ENCODE measurements around the gene PLXNA4. TPM values are rescaled to one million over a fixed set of nuclear protein-coding genes. Genes with fewer than 3 reads are reported as not detected.

The PLXNA4 gene
- total and polyA plus RNA-seq, 2 donors (not counting 1 experiment from before 2014, with no cell fraction given), result not detected

DNA sequence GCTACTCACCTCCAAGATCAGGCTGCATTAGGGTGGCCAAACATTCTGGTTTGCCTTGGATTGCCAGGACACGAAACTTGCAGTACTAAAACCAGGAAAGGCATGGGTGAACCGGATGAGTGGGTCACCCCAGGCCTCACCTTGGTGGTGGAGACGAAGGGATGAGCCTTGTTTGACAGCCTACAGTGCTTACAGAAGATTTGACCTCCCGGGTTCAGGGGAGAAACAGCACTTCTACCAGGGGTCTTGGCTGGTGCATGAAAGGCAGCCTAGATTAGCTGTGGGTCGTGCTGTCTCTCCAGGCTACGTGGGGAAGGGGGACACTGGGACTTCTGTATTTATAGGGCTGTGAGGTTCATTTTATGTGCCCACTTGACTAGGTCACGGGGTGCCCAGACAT is 469.8 kb downstream of the PLXNA4 start:
- ATAC-seq (ENCODE audit: low read depth), result no peak

DNA sequence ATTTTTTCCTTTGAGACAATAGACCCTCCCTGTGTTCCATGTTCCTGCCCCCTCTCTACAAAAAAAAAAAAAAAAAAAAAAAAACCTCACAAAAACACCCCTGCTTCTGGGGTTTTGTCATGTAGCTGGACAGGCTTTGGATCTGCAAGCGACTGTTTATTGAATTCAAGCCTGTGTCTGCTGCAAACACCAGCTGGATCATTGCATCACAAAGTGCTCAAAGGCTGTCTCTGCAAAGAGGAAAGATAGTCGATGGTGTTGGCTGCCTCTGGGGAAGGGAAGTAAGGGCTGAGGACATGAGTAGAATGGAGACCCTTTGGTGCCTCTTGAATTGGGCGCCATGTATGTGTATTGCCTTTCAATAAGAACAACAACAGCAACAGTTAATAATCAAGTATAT is 471.2 kb downstream of the PLXNA4 start:
- DNase-seq, result no peak
- no peak for TF ChIP-seq EZH2 (IDR thresholded peaks at IDR 0.05; ENCODE audit: borderline replicate concordance, insufficient read depth, low read depth, low read length, poor library complexity, severe bottlenecking)
- TF ChIP-seq, protein P1, sequence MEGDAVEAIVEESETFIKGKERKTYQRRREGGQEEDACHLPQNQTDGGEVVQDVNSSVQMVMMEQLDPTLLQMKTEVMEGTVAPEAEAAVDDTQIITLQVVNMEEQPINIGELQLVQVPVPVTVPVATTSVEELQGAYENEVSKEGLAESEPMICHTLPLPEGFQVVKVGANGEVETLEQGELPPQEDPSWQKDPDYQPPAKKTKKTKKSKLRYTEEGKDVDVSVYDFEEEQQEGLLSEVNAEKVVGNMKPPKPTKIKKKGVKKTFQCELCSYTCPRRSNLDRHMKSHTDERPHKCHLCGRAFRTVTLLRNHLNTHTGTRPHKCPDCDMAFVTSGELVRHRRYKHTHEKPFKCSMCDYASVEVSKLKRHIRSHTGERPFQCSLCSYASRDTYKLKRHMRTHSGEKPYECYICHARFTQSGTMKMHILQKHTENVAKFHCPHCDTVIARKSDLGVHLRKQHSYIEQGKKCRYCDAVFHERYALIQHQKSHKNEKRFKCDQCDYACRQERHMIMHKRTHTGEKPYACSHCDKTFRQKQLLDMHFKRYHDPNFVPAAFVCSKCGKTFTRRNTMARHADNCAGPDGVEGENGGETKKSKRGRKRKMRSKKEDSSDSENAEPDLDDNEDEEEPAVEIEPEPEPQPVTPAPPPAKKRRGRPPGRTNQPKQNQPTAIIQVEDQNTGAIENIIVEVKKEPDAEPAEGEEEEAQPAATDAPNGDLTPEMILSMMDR (IDR thresholded peaks at IDR 0.05), result no peak
- ChIA-PET POLR2A (no interaction called here), CTCF (no interaction called here)
- Histone ChIP-seq H2AFZ (ENCODE audit: insufficient read depth, low read depth, low read length, poor library complexity, severe bottlenecking) (no peak overlapping the region), H3K4me2 (replicated peaks; ENCODE audit: low read depth, low read length, poor library complexity, severe bottlenecking) (no peak overlapping the region), H3K4me1 (ENCODE audit: control insufficient read depth in 2 of 2, insufficient read depth in 2 of 2, low read length in 2 of 2) (no peaks in the 10 kb centered on the region), H3K9ac (ENCODE audit: low read length) (no peak overlapping the region), H3K79me2 (ENCODE audit: control insufficient read depth, insufficient read depth, low read length) (no peaks in the 10 kb centered on the region), H3K9me3 (ENCODE audit: control extremely low read depth in 1 of 3, control insufficient read depth in 2 of 3, insufficient read depth in 1 of 3, low read length in 2 of 3) (peaks cover 0 to 11% (median 0%) of the 10 kb centered on the region in 3 donors), H3K27me3 (replicated peaks in 1 of 4; ENCODE audit: control extremely low read depth in 1 of 4, control insufficient read depth in 3 of 4, insufficient read depth in 4 of 4, low read length in 3 of 4) (peaks cover 0 to 4% (median 0%) of the 10 kb centered on the region in 4 experiments), H3K4me3 (ENCODE audit: control extremely low read depth in 1 of 5, extremely low read depth in 1 of 5, insufficient read depth in 1 of 5, low read depth in 2 of 5, low read length in 4 of 5) (no peak overlapping the region), H4K20me1 (ENCODE audit: control insufficient read depth, insufficient read depth, low read length, poor library complexity, severe bottlenecking) (no peaks in the 10 kb centered on the region), H3K36me3 (replicated peaks in 1 of 2; ENCODE audit: control extremely low read depth in 1 of 2, control insufficient read depth in 1 of 2, extremely low read depth in 1 of 2, insufficient read depth in 2 of 2, low read length in 1 of 2) (no peaks in the 10 kb centered on the region), H3K27ac (ENCODE audit: low read length in 2 of 2) (no peak overlapping the region)
- no peaks in the 10 kb centered on the region for H3K9me3 Mint-ChIP-seq (ENCODE audit: insufficient read depth)
- intact Hi-C loops (cut with micrococcal nuclease), result no loop called here
- ATAC-seq (ENCODE audit: low read depth), result no peak
- peaks cover 4% of the 10 kb centered on the region for H3K27me3 Mint-ChIP-seq
- no peak overlapping the region for H3K4me3 Mint-ChIP-seq
- 100% methylated on average over 1 of the region's 3 CpGs for WGBS (ENCODE audit: insufficient coverage)
- no peak overlapping the region for H3K27ac Mint-ChIP-seq
- no peaks in the 10 kb centered on the region for H3K4me1 Mint-ChIP-seq

More for the DNA sequence above, 469.8 kb downstream of the PLXNA4 start:
- Mint-ChIP-seq H3K27me3 (peaks cover 4% of the 10 kb centered on the region), H3K4me3 (no peak overlapping the region), H3K9me3 (ENCODE audit: insufficient read depth) (no peaks in the 10 kb centered on the region), H3K4me1 (no peaks in the 10 kb centered on the region), H3K27ac (no peak overlapping the region)
- no peaks in the 10 kb centered on the region for H3K79me2 ChIP-seq (ENCODE audit: control insufficient read depth, insufficient read depth, low read length)
- no peak overlapping the region for H3K27ac ChIP-seq (ENCODE audit: low read length in 2 of 2)
- H3K9ac ChIP-seq (ENCODE audit: low read length), result no peak overlapping the region
- H3K9me3 ChIP-seq (ENCODE audit: control extremely low read depth in 1 of 3, control insufficient read depth in 2 of 3, insufficient read depth in 1 of 3, low read length in 2 of 3), result peaks cover 0 to 11% (median 0%) of the 10 kb centered on the region in 3 donors
- no peaks in the 10 kb centered on the region for H3K36me3 ChIP-seq (replicated peaks in 1 of 2; ENCODE audit: control extremely low read depth in 1 of 2, control insufficient read depth in 1 of 2, extremely low read depth in 1 of 2, insufficient read depth in 2 of 2, low read length in 1 of 2)
- DNase-seq, result no peak
- H3K27me3 ChIP-seq (replicated peaks in 1 of 4; ENCODE audit: control extremely low read depth in 1 of 4, control insufficient read depth in 3 of 4, insufficient read depth in 4 of 4, low read length in 3 of 4), result peaks cover 0 to 4% (median 0%) of the 10 kb centered on the region in 4 experiments
- WGBS (ENCODE audit: insufficient coverage), result 75% methylated on average over 7 of the region's 7 CpGs
- H3K4me1 ChIP-seq (ENCODE audit: control insufficient read depth in 2 of 2, insufficient read depth in 2 of 2, low read length in 2 of 2), result no peaks in the 10 kb centered on the region
- H4K20me1 ChIP-seq (ENCODE audit: control insufficient read depth, insufficient read depth, low read length, poor library complexity, severe bottlenecking), result no peaks in the 10 kb centered on the region
- no peak overlapping the region for H2AFZ ChIP-seq (ENCODE audit: insufficient read depth, low read depth, low read length, poor library complexity, severe bottlenecking)
- CTCF ChIA-PET, result no interaction called here
- H3K4me3 ChIP-seq (ENCODE audit: control extremely low read depth in 1 of 5, extremely low read depth in 1 of 5, insufficient read depth in 1 of 5, low read depth in 2 of 5, low read length in 4 of 5), result no peak overlapping the region
- TF ChIP-seq, protein P1 (IDR thresholded peaks at IDR 0.05), result no peak
- POLR2A ChIA-PET, result no interaction called here
- no peak overlapping the region for H3K4me2 ChIP-seq (replicated peaks; ENCODE audit: low read depth, low read length, poor library complexity, severe bottlenecking)
- intact Hi-C loops (cut with micrococcal nuclease), result no loop called here

Measured in B cell (primary cell).